NK-92 (cell line): Measurements from ENCODE around the gene FLYWCH2.
"Not testable (repeated sequence)": the region's sequence is repeated elsewhere in the genome, so short reads cannot be mapped to it uniquely, and the experiment has no call there.

ENCODE experiments used
- DNase-seq: peaks from one replicate; lab custom pipeline; 2025; ENCODE audit not compliant: unreplicated experiment; lab: John Stamatoyannopoulos, UW

FLYWCH2 gene

GRCh38 chr16:2881783-2882649, 999 bp upstream of the FLYWCH2 start:
- no peak for DNase-seq

DNA sequence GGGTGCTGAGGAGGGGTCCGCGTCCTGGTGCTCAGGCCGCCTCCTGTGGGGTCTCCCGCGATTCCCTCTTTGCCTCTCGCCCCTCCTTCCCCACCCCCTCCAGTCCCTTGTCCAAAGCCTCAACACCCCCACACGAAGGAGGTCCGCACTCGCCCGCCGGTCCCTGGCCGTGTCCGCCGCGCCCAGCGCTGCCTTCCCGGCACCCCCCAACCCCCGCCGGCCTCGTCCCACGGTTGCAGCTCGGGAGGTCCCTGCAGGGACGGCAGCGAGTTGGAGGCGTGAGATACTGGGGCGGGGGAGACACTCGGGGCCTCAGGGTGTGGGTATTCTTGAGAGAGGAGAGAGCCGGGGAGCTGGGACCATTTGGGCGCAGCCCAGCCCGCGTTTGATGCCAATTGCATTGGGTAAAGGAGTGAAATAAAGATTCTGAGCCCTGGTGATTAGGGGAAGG, 468 bp downstream of the FLYWCH2 start:
- no peak for DNase-seq

DNA sequence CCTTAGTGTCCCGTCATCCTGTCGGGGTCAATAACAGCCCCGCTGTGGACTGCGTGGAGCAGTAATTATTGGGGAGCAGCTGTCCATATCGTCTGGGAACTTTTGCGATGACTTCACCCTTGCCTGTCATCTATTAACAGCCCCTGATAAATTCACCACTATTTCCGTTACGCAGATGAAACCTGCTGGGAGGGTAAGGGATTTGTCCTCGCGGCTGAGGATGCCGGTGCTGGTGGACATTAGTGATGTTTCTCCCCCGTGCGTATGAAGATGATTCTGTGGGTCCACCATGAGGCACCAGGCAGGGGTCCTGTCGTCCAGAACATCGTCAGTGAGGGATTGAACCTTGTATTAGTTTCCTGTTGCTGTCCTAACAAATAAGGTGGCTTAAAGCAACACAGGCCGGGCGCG, 1.0 kb downstream of the FLYWCH2 start:
- DNase-seq, result no peak

- DNase-seq, result no peak
Measured at GRCh38 chr16:2894231-2894630, 11.2 kb downstream of the FLYWCH2 start.

- no peak for DNase-seq
Measured at GRCh38 chr16:2895813-2896212, 12.8 kb downstream of the FLYWCH2 start.

GRCh38 chr16:2896480-2897010, 13.5 kb downstream of the FLYWCH2 start:
- no peak for DNase-seq

GRCh38 chr16:2897110-2897509, 14.1 kb downstream of the FLYWCH2 start:
- DNase-seq, result no peak

- no peak for DNase-seq
Measured at GRCh38 chr16:2898831-2899563, 16.0 kb downstream of the FLYWCH2 start.

- no peak for DNase-seq
Measured at GRCh38 chr16:2899564-2900072, 16.6 kb downstream of the FLYWCH2 start.

DNA sequence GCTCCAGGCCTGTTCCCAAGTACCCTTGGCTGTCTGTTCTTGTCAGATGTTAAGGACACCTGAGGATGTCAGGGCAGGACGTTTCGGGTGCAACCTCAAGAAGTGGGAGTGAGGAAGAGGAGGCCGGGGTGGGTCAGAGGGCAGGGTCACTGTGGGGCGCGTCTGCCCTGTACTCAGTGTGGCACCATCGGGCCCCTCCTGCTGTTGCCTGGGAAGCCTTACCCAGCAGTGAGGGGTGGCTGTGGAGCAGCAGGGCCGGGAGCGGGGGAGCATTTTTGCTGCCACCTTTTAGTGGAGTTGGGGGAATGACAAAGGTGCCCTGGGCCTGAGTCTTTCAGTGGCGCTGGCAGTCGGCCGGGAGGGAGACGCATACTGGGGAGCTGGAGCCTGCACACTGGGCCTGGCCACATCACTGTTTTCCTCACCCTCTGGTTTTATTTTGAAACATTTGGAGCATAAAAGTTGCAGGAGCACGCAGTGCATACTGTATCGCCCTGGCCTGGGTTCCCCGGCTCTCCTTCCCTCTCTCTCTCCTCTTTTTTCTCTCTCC, 17.6 kb downstream of the FLYWCH2 start:
- no peak for DNase-seq

DNA sequence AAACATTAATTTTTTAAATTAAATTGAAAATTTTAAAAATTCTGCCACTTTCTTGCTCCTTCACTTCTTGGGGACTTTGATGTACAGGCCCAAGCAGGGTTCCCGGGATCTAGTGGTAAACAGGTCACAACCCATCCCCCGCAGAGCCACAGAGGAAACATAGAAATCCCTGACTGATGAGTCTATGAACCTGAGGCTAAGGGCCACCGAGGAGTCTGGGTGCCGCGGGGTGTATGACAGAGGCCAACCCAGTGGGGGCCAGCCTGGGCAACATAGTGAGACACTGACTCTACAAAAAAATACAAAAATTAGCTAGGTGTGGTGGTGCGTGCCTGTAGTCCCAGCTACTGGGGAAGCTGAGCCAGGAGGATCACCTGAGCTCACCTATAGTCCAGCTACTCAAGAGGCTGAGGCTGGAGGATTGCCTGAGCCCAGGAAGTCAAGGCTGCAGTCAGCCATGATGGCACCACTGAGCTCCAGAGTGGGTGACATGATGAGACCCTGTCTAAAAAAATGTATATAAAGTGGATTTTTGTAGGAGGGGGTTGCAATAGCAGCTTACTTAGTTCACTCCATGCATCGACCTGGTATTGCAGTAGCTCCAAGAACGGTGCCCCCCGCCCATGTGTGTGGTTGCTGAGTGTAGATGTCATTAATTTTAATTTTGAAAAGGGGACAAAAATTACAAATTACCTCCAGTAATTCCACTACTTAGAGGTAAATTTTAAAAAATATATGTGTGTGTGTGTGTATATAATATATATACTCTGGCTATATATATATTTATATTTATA, 19.5 kb downstream of the FLYWCH2 start:
- no peak for DNase-seq

DNA sequence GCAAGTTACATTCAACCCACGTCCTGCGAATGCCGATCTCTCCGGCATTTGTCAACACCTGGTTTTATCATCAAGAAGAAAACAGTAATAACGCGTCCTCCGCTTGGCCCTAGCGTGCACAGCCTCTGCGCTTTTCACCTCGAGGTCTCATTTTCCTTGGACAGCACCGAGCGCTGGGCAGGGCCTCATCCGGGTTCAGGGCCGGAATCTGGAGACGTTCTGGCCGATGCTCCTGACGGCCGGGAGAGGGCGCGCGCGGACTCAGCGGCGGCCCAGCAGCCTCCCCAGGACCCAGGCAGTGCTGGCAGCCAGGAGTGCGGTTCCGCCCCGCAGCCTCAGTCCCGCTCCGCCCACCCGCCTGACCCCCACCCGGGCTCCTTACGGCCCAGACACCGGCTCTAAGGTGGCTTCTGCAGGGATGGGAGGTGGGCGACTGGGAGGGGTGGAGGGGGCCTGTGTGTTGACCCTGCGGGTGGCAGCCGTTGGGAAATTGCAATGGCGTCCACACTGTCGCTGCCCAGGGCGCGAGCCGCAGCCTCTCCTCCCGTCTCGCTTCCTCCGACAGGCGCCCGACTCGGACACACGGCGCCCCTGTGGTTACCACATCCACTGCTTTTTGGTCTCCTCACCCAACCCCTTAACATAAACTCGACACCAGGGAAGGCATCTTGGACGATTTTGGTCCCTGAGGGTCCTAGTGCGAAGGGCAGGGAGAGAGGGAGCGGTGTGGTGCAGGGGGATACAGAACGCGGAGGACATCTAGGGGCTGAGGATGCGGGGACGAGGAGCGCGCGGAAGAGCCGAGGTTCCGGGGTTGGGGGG, 21.3 kb downstream of the FLYWCH2 start:
- DNase-seq, result no peak

- DNase-seq, result no peak
Measured at GRCh38 chr16:2904922-2905240, 21.9 kb downstream of the FLYWCH2 start.

DNA sequence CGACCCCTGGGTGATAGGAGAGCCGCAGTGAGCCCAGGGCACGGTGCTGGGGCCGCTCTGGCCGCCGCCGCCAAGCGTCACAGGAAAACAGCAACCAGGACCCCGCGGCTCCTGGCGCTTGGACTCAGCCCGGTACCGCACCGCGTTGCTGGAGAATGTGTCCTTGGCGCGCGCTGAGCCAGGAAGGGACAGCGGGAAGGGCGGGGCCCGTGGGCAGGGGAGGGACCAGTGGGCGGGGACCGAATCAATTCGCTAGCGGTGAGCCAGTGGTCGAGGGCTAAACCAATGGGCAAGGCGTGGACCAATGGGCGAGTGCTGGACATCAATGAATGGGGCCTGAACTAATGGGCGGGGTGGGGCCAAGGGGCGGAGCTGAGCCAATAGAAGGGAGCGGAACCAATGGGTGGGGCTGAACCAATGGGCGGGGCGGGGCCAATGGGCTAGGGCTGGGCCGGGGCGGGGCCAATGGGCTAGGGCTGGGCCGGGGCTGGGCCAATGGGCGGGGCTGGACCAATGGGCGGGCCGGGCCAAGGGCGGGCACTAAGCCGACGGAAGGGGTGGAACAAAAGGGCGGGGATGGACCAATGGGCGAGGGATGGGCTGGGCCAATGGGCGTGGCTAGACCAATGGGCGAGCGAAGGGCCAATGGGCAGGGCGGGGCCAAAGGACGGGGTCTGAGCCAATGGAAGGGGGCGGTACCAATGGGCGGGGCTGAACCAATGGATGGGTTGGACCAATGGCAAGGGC, 22.4 kb downstream of the FLYWCH2 start:
- no peak for DNase-seq

DNA sequence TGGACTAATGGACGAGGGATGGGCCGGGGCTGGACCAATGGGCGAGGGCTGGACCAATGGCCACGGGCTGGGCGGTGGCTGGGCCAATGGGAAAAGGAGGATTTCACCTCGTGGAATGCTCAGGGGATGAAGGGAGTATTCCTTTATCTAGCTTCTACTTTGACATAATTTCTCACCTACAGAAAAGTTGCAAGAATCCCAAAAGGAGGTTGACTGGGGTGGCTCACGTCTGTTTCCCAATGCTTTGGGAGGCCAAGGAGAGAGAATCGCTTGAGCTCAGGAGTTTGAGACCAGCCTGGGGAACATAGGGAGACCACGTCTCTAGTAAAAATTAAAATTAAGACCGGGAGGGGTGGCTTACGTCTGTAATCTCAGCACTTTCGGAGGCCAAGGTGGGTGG, 23.0 kb downstream of the FLYWCH2 start:
- no peak for DNase-seq

DNA sequence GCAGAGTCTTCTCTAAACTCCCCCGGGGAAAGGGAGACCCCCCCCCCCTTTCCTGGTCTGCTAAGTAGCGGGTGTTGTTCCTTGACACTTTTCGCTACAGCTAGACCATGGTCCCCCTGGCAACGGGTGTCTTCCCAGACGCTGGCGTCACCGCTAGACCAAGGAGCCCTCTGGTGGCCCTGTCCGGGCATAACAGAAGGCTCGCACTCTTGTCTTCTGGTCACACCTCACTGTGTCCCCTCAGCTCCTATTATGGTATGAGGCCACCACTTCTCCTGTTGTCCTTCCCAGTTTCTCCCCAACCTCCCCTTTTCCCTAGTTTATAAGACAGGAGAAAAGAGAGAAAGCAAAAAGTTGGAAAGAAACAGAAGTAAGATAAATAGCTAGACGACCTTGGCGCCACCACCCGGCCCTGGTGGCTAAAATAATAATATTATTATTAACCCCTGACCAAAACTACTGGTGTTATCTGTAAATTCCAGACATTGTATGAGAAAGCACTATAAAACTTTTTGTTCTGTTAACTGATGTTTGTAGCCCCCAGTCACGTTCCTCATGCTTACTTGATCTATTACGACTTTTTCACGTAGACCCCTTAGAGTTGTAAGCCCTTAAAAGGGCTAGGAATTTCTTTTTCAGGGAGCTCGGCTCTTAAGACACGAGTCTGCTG, 24.2 kb downstream of the FLYWCH2 start:
- not testable (repeated sequence) for DNase-seq

- no peak for DNase-seq
Measured at GRCh38 chr16:2910441-2910969, 27.5 kb downstream of the FLYWCH2 start.

- peak; percentile 87 for DNase-seq
Measured at GRCh38 chr16:2911638-2912329, 28.8 kb downstream of the FLYWCH2 start, which contains the start of gene FLYWCH1. FLYWCH1 (plus strand) TSS chr16:2911931; CDS start chr16:2929686, 17,755 bp downstream.
